Stimulated activated CD4-positive, alpha-beta T cell treated with anti-CD3 and anti-CD28 coated beads, Interleukin-15, amount 100 ng/mL, for 24 hours (primary cell): ENCODE data around the gene SMIM24.
"Not testable (repeated sequence)": the region's sequence is repeated elsewhere in the genome, so short reads cannot be mapped to it uniquely, and the experiment has no call there.

Experiments used
- DNase-seq: peaks from one replicate; pipeline ENCODE4 v3.0.0-alpha.2; 2020

Gene SMIM24

GRCh38 chr19:3480383-3481091, at the start of gene SMIM24:
Gene SMIM24, minus strand, starts transcription at chr19:3480525. Its CDS starts 62 bp downstream, at chr19:3480463.
- DNase-seq, result no peak

GRCh38 chr19:3529299-3529698, 49.0 kb upstream of the SMIM24 start:
- DNase-seq, result not testable (repeated sequence)

GRCh38 chr19:3528539-3529211, 48.4 kb upstream of the SMIM24 start:
- DNase-seq, result no peak

GRCh38 chr19:3528080-3528479, 47.8 kb upstream of the SMIM24 start:
- DNase-seq, result no peak

- DNase-seq, result no peak
Measured at GRCh38 chr19:3527238-3527910, 47.0 kb upstream of the SMIM24 start.

GRCh38 chr19:3526507-3527237, 46.3 kb upstream of the SMIM24 start:
- DNase-seq, result no peak

GRCh38 chr19:3524904-3525451, 44.7 kb upstream of the SMIM24 start:
- no peak for DNase-seq

GRCh38 chr19:3524078-3524842, 43.9 kb upstream of the SMIM24 start:
- DNase-seq, result no peak

- DNase-seq, result no peak
Measured at GRCh38 chr19:3523361-3524077, 43.2 kb upstream of the SMIM24 start.

- no peak for DNase-seq
Measured at GRCh38 chr19:3522421-3523360, 42.4 kb upstream of the SMIM24 start.

GRCh38 chr19:3521104-3521445, 40.8 kb upstream of the SMIM24 start:
- no peak for DNase-seq

- no peak for DNase-seq
Measured at GRCh38 chr19:3520166-3521103, 40.1 kb upstream of the SMIM24 start.

- no peak for DNase-seq
Measured at GRCh38 chr19:3519126-3519525, 38.8 kb upstream of the SMIM24 start.

- no peak for DNase-seq
Measured at GRCh38 chr19:3518659-3519058, 38.3 kb upstream of the SMIM24 start.

- no peak for DNase-seq
Measured at GRCh38 chr19:3518255-3518654, 37.9 kb upstream of the SMIM24 start.

- DNase-seq, result no peak
Measured at GRCh38 chr19:3517638-3518037, 37.3 kb upstream of the SMIM24 start.

GRCh38 chr19:3516675-3517207, 36.4 kb upstream of the SMIM24 start:
- DNase-seq, result peak; percentile 32

GRCh38 chr19:3515891-3516422, 35.6 kb upstream of the SMIM24 start:
- no peak for DNase-seq

- no peak for DNase-seq
Measured at GRCh38 chr19:3514930-3515329, 34.6 kb upstream of the SMIM24 start.
